Body of pancreas (tissue), 4 donors: Measurements from ENCODE around the gene CTDSPL2.

Experiments
- POLR2A ChIP-seq, 3 donors: fragments of 450-650 bp; IDR thresholded peaks; one replicate each; pipeline ENCODE4 v1.6.1; 2016; ENCODE audit warnings: antibody characterized with exemption in 3 of 3, mild to moderate bottlenecking in 2 of 3
- TF ChIP-seq, protein P1 (sequence below), 7 experiments: fragments of 450-650 bp in 4 of 7; fragments of 200-600 bp in 3 of 7; sonication (generic) in 3 of 7; IDR thresholded peaks; one replicate each; pipeline ENCODE4 v1.5.1; 2016 to 2019; ENCODE audit warnings: antibody characterized with exemption in 7 of 7

GRCh38 chr15:44495562-44495961 lies 68.1 kb downstream of the CTDSPL2 start:
- TF ChIP-seq, protein P1, sequence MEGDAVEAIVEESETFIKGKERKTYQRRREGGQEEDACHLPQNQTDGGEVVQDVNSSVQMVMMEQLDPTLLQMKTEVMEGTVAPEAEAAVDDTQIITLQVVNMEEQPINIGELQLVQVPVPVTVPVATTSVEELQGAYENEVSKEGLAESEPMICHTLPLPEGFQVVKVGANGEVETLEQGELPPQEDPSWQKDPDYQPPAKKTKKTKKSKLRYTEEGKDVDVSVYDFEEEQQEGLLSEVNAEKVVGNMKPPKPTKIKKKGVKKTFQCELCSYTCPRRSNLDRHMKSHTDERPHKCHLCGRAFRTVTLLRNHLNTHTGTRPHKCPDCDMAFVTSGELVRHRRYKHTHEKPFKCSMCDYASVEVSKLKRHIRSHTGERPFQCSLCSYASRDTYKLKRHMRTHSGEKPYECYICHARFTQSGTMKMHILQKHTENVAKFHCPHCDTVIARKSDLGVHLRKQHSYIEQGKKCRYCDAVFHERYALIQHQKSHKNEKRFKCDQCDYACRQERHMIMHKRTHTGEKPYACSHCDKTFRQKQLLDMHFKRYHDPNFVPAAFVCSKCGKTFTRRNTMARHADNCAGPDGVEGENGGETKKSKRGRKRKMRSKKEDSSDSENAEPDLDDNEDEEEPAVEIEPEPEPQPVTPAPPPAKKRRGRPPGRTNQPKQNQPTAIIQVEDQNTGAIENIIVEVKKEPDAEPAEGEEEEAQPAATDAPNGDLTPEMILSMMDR (IDR thresholded peaks at IDR 0.05), result no peak
- no peak for TF ChIP-seq POLR2A (IDR thresholded peaks at IDR 0.05)
